HG03139 (cell line): ENCODE data around the gene SETD6.
"Not testable (repeated sequence)": the region's sequence is repeated elsewhere in the genome, so short reads cannot be mapped to it uniquely, and the experiment has no call there.

Experiments used
- ATAC-seq: cut with Tn5 transposase; IDR thresholded peaks from one replicate; pipeline ENCODE4 v1.9.1; 2021; ENCODE audit not compliant: unreplicated experiment

SETD6 gene, protein sequence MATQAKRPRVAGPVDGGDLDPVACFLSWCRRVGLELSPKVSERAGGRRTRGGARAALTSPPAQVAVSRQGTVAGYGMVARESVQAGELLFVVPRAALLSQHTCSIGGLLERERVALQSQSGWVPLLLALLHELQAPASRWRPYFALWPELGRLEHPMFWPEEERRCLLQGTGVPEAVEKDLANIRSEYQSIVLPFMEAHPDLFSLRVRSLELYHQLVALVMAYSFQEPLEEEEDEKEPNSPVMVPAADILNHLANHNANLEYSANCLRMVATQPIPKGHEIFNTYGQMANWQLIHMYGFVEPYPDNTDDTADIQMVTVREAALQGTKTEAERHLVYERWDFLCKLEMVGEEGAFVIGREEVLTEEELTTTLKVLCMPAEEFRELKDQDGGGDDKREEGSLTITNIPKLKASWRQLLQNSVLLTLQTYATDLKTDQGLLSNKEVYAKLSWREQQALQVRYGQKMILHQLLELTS

DNA sequence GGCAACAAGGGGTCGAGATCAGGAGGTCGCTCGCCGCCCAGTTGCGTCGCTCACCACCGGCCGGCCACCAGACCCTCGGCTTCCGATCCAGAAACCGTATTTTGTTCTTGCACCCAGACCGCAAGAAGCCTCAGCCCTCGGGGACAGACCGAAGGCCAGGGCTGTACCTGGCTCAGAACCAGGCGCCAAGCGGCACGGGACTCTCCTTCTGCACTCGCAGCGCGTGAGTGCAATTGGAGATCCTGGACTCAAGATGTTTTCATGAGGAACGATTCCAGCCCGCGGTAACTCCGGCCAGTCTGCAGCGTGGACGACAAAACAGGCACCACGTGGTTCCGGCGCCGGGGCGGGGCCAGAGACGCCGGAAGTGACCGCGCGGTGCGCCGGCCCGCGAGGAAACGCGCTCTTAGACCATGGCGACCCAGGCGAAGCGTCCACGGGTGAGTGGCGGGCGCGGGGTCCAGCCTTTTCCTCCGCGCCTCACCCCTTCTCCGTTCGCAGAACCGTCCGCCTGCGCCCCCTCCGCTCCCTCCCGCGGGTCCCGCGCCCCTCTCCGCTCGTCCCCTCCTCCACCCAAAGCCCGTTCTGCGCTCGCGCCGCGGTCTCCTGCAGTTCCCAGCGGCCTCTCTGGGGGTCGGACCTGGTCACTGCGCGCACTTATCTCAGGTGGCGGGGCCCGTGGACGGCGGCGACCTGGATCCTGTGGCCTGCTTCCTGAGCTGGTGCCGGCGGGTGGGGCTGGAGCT lies at the start of gene SETD6:
SETD6 (plus strand) TSS at position 393 of the 746 bp plus-strand sequence; CDS start at position 414, 21 bp downstream.
- peak; percentile 71 for ATAC-seq

DNA sequence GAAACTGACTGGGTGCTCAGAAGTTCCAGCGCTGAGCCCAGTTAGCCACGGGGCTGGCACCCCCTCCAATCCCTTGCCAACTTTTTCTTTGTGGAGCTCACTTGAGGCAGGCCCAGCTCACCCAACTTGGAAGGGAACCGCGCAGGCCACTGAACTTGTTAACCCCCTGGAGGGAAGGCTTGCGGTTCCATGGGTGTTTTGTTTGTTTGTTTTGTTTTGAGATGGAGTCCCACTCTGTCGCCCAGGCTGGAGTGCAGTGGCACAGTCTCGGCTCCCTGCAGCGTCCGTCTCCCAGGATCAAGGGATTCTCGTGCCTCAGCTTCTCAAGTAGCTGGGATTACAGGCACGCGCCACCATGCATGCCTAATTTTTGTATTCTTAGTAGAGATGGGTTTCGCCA lies 49.5 kb upstream of the SETD6 start:
- ATAC-seq = no peak

DNA sequence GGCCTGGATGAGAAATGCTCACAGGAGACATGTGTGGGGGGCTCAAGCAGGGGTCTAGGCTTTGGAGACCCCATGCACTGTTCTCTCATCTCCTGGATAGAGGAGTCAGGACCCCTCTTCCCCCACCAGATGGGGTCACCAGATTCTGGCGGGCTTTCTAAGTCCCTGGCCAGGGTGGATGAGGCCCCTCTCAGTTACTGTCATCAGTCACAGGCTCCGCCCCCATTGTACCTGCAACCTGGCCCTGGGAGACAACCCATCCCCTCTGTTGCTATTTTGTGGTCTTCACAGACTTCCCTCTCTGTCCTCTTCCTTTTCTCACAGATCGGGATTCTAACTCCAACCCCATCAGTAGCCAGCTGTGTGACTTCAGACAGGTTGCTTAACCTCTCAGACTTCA lies 48.9 kb upstream of the SETD6 start:
- ATAC-seq = no peak

- ATAC-seq = no peak
Observed at GRCh38 chr16:58467905-58468304, 47.4 kb upstream of the SETD6 start.

DNA sequence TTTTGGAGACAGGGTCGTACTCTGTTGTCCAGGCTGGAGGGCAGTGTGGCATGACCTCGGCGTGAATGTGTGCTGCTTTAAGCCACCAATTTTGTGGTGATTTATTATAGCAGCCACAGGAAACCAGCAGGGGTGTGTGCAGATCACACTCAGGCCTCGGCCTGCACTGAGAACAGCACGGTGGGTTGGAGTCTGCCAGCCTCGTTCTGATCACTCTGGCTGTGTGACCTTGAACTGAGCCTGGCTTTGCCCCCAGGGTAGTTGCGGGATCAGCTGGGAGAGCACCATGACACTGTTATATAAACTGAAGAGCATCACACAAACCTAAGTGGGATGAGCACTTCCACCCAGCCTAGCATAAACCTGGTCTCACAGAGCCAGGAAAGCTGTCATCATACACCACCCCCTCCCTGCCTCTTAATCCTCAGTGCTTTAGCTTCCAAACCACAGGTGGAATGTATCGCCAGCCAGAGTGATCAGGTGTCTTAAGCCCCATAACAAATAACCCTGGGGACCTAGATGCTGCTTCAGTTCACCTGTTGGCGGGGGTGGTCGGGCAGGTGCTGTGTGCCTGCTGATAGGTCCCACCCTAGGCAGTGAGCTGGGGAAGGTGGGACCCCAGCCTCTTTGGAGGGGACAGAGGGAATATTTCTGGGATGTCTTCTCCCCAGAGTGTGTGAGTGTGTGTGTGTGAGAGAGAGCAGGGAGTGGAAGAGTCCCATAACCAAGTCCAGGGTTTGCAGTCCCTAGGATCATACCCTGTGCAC lies 43.9 kb upstream of the SETD6 start:
- no peak for ATAC-seq

DNA sequence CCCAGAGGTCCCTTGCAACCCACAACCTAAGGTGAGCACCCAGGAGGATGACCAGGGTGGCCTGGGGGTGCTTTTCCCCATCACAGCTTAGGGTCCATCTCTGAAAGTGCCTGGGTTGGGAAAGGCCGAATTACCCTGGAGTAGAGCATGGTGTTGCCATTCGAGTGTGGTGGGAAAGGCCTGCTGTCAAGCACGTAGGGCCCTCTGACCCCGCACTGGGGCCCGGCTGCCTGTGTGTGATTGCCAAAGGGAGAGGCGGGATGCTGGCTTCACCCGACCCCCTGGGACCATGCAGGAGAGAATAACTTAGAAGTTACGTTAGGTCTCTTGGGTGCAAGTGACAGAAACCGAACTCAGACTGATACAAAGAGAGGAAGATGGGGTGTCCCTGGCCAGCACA lies 43.1 kb upstream of the SETD6 start:
- no peak for ATAC-seq

DNA sequence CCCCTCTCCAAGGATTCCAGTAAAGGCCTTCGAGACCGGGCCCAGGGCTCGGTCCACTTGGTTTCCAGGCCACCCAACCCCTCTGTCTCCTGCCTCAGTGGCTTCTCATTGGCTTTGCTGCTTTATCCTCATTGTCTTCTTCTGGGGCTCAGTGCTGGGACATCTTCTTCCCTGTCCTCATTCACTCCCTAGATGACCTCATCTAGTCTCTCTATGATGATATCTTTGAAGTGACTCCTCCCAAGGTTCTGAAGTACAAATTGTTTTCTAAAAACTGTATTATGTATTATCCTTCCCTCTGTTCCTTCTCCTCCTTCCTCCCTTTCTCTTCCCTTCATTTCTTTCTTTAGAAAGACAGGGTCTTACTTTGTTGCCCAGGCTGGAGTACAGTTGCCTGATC lies 42.5 kb upstream of the SETD6 start:
- ATAC-seq = no peak

DNA sequence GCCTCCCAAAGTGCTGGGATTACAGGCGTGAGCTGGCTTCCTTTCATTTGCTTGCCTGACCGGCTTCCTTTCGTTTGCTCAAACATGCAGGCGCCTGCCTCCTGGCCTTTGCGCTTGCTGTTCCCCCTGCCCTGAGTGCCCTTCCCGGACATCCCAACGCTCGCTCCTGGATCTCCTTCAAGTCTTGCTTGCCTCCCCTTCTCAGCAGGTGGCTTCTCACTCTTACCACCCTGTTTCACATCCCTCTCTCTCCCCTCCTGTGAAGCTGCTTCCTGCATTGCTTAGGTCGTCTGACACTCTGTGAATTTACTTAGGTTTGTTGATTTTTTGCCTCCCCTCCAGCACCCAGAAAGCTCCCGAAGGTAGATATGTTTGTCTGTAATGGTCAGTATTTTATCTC lies 41.0 kb upstream of the SETD6 start:
- ATAC-seq = no peak

GRCh38 chr16:58475091-58475619 lies 40.2 kb upstream of the SETD6 start:
- ATAC-seq = no peak

DNA sequence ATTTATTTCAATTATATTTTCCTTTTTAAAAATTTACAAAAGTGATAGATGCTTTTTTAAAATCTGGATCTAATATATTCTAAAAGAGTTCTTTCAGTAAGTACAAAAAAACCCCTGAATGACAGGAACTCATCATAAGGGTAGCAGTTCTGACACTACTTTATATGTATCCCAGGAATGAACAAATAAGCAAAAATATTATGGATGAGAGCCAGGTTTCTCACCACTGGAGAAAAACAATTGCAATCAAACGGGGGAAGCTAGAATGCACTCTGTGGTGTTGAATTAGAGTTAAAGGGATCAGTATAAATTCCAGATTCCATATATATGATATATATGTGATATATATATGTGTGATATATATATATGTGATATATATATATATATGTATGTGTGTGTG lies 38.5 kb upstream of the SETD6 start:
- no peak for ATAC-seq

DNA sequence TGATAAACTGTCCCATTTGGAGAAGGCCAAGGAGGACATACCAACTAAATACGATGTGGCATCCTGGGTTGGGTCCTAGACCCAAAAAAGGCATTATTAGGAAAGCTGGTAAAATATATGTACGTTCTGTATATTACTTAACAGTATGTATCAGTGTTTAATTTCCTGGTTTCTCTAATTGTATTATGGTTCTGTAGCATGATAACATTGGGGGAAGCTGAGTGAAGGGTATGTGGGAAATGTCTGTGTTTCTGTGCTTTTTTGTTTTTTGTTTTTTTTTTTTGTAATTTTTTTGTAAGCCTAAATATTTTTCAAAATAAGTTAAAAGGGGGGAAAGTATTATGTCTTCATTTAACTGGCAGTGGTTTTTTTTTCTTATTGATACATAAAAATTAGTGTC lies 36.9 kb upstream of the SETD6 start:
- ATAC-seq = no peak

- no peak for ATAC-seq
Observed at GRCh38 chr16:58481226-58481869, 34.0 kb upstream of the SETD6 start.

- no peak for ATAC-seq
Observed at GRCh38 chr16:58481931-58482330, 33.4 kb upstream of the SETD6 start.

DNA sequence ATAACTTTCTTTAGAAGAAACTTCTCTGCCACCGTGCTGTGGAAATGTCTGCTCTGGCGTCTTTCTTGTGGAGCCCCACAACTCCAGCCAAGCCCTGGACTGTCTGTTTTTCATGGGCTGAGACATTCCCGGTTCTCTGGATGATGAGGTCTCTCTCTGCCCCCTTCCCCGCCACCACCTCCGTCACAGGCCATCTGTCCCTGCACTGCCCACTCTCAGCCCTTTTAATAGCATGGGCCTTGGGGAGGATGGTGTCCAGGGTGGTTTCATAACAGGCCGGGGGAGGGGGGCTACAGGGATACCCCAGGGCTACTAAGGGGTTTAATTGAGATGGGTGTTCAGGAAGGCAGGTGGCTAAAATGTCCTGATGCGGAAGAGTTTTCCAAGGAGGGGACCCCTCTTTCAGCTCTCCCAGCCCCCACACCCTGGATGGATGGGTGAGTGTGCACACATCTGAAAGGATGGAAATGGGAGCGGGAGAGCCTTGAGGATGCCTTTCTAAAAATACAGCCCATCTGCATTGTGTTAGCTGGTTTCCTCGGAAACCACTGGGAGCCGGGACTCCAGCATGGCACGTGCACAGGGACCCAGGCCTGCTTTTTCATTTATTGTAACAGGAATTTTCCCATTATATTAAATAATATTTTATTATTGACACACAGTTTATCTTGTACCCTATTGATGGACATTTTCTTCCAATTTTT lies 30.0 kb upstream of the SETD6 start:
- ATAC-seq = no peak

- no peak for ATAC-seq
Observed at GRCh38 chr16:58487566-58488351, 27.6 kb upstream of the SETD6 start.

GRCh38 chr16:58488531-58488930 lies 26.8 kb upstream of the SETD6 start:
- ATAC-seq = no peak

DNA sequence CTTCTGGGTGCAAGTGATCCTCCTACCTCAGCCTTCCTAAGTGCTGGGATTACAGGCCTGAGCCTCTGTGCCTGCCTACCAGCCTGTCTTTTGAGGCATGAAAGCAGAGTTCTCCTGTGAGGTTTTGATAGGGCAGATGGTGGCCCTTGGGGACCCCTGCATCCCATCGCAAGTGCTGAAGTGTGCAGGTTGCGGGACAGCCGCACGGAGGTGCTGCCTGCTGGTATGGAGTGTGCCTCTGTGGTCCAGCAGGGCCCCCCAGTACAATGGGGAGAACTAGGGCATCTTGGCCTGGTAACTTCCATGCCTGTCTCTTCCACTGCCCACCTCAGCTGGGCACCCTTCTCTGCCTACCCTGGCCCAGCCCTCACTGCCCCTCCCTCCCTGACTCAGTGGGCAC lies 25.3 kb upstream of the SETD6 start:
- ATAC-seq = no peak

- not testable (repeated sequence) for ATAC-seq
Observed at GRCh38 chr16:58490539-58490938, 24.8 kb upstream of the SETD6 start.

GRCh38 chr16:58492066-58492465 lies 23.3 kb upstream of the SETD6 start:
- ATAC-seq = no peak
